HG02678 (cell line): Measurements from ENCODE around the gene CDK19.
"Not testable (repeated sequence)": the region's sequence is repeated elsewhere in the genome, so short reads cannot be mapped to it uniquely, and the experiment has no call there.

Source experiments
- ATAC-seq: cut with Tn5 transposase; IDR thresholded peaks from one replicate; pipeline ENCODE4 v1.9.1; 2021; ENCODE audit warnings: mild to moderate bottlenecking, moderate library complexity; ENCODE audit not compliant: unreplicated experiment

Gene CDK19

DNA sequence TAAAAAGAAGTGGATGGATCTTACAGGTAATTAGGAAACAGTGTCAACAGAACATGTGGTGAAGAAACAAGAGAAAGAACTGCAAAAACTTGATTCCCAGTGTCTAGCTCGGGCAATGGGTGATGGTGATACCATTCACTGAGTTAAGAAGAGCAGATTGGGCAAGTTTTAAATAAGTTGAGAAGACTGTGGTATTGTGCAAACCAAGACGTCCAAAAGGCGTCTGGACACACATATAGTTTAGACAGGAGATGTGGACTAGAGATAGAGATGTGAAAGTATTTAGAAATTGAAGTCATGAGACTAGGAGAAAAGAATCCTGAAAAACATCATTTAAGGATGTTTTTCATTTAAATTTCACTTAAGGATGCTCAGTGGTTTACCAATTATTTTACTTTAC lies 53.9 kb downstream of the CDK19 start:
- no peak for ATAC-seq

GRCh38 chr6:110760589-110760988 lies 54.7 kb downstream of the CDK19 start:
- ATAC-seq, result no peak

DNA sequence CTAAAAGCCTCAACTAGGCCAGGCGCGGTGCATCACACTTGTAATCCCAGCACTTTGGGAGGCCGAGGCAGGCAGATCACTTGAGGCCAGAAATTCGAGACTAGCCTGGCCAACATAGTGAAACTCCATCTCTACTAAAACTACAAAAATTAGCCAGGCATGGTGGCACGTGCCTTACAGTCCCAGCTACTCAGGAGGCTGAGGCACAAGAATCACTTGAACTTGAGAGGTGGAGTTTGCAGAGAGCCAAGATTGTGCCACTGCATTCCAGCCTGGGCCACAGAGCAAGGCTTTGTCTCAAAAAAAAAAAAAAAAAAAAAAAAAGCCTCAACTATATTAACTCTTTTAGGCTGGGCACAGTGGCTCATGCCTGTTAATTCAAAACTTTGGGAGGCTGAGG lies 55.2 kb downstream of the CDK19 start:
- not testable (repeated sequence) for ATAC-seq

- ATAC-seq, result no peak
Observed at GRCh38 chr6:110757926-110758325, 57.3 kb downstream of the CDK19 start.

DNA sequence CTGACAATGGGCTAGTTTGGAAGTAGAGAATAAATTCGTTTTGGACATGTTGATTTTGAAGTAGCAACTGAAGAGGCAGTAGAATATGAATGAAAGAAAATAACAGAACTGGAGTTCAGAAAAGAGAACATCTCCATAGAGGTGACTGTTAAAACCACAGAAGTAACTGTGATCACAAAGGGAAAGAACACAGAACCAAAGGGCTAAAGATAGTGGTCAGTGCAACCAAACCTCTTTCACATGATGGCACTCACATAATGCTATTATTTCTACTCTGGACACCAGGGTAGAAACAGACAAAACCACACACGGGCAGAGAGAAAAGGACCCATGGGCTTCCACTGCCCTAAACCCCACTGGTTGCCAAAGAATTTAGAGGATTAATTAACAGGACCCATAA lies 58.5 kb downstream of the CDK19 start:
- peak; percentile 90 for ATAC-seq

DNA sequence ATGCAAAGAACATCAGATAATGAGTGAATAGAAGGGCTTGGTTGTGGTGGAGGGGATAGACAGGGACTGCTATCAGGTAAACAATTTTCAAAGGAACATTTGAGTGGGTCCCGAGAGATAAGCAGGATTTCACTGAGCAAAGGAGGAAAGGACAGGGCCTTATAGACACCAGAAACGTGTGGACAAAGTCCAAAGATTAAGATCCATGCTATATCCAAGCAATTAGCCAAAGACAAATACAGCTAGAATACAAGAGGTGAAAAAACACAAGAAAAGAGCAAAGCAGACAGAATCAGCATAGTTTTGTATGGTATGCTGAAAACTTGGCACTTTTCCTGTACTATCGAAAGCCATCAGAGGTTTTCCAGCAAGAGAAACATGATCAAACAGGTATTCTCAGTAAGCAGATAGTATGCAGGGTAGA lies 59.8 kb downstream of the CDK19 start:
- ATAC-seq, result no peak

DNA sequence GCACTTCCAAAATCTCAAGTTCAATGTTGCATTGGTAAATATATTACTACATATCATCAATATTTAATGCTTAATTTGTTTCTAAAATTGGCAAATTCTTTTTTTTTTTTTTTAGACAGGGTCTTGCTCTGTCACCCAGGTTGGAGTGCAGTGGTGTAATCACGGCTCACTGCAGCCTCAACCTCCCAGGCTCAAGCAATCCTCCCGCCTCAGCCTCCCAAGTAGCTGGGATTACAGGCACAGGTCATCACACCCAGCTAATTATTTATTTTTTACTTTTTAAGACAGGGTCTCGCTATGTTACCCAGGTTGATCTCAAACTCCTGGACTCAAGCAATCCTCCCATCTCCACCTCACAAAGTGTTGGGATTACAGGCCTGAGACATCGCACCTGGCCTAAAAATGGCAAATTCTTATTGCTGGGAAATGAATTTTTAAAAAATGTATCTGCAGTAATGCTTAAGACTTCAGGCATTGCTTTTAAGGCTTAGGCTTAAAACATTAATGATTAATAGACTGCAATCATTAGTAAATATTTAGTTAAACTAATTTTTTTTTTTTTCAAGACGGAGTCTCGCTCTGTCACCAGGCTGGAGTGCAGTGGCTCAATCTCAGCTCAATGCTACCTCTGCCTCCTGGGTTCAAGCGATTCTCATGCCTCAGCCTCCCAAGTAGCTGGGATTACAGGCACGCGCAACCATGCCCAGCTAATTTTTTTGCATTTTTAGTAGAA lies 61.2 kb downstream of the CDK19 start:
- ATAC-seq, result not testable (repeated sequence)

DNA sequence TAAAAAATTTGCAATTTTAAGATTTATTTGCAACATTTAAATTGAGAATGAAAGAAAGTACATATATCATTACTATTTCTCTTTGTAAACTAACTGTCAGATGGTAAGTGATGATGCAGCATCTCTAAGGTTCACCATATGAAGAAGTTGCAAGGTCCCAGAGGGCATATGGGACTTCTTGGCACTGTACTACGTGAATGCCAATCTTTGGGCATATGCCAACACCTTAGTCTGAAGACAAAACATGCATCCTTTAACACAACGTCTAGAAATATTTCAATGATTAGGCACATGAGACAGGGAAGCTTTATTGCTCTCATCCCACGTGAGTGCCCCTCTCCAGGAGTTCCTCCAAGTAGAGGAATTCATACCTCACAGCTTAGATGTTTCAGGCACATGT lies 66.8 kb downstream of the CDK19 start:
- no peak for ATAC-seq

- no peak for ATAC-seq
Observed at GRCh38 chr6:110746680-110747079, 68.6 kb downstream of the CDK19 start.

GRCh38 chr6:110744991-110745390 lies 70.3 kb downstream of the CDK19 start:
- no peak for ATAC-seq

DNA sequence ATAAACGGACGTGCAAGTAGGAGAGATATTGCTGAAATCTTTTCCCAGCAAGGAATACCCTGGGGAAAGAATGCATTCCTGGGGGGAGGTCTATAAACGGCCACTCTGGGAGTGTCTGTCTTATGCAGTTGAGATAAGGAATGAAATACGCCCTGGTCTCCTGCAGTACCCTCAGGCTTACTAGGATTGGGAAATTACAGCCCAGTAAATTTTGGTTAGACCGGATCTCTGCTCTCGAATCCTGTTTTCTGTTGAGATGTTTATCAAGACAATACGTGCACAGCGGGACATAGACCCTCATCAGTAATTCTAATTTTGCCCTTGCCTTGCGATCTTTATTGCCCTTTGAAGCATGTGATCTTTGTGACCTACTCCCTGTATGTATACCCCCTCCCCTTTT lies 72.7 kb downstream of the CDK19 start:
- ATAC-seq, result not testable (repeated sequence)

DNA sequence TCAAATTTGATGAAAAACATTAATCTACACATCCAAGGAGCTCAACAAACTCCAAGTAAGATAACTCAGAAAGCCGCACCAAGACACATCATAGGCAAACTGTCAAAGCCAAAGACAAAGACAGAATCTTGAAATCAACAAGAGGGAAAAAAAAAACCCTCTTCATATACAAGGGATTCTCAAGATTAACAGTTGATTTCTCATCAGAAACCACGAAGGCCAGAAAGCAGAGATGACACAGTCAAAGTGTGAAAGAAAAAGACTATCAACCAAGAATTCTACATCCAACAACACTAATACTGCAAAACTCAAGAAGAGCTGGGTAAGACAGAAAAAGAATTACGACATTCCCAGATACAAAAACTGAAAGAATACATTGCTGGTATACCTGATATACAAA lies 73.8 kb downstream of the CDK19 start:
- ATAC-seq, result no peak

GRCh38 chr6:110738899-110739365 lies 76.3 kb downstream of the CDK19 start:
- ATAC-seq, result peak; percentile 82

- ATAC-seq, result no peak
Observed at GRCh38 chr6:110735666-110736065, 79.6 kb downstream of the CDK19 start.

DNA sequence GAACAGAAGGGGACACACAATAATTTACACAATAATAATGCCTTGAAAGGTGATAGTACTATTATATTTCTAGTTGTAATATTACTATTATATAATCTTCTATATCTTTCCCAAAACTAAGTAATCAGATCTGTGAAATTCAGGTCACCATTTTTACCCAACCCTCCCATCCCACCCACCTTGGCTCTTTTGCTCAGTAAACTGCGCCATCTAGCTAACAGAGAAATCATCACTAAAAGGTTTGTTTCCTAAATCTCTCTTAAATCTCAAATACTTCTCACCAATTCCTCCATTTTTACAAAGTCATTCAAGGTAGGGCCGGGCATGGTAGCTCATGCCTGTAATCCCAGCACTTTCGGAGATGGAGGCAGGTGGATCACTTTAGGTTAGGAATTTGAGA lies 83.4 kb downstream of the CDK19 start:
- no peak for ATAC-seq

DNA sequence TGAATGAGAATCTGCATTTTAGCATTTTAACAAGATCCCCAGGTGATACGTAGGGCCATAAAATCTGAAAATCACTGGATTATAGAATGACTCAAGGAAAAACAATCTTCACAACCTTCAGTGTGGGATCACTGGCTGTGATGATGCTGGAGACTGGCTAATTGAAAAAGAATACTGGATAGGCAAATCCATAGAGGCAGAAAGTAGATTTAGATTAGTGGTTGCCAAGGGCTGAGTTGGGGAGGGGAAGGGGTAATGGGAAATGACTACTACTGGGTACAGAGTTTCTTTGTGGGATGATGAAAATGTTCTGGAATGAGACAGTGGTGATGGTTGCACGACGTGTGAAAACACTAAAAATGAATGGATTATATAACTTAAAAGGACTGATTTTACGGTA lies 84.1 kb downstream of the CDK19 start:
- no peak for ATAC-seq

DNA sequence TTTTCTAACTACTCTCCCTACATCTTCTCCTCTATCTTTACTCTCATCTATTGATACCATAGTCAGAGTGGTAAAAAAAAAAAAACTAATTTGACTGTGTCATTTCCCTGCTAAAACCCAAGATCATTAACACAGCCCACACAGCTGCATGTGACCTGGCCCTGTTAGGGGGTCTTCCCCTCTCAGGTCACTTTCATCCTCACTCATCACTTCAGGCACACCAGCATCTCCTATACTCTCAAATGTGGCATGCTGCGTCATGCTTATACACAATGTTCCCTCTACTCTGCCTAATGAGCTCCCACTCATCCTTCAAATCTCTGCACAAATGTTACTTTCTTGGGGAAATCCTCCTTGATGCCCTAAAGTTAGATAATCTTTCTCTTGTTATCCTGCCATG lies 86.8 kb downstream of the CDK19 start:
- ATAC-seq, result peak; percentile 84

- no peak for ATAC-seq
Observed at GRCh38 chr6:110723017-110723416, 92.3 kb downstream of the CDK19 start.

- ATAC-seq, result no peak
Observed at GRCh38 chr6:110720066-110720465, 95.2 kb downstream of the CDK19 start.

DNA sequence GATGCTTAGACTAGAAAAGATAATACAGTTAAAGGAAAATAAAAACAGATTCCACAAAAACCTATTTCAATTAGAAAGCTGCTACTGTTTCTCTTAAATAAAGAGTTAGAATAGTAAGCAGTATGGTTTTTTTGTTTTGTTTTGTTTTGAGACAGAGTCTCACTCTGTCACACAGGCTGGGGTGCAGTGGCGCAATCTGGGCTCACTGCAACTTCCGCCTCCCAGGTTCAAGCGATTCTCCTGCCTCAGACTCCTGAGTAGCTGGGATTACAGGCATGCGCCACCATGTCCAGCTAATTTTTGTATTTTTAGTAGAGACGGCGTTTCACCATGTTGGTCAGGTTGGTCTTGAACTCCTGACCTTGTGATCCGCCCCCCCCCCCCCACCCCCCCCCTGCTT lies 95.7 kb downstream of the CDK19 start:
- not testable (repeated sequence) for ATAC-seq

DNA sequence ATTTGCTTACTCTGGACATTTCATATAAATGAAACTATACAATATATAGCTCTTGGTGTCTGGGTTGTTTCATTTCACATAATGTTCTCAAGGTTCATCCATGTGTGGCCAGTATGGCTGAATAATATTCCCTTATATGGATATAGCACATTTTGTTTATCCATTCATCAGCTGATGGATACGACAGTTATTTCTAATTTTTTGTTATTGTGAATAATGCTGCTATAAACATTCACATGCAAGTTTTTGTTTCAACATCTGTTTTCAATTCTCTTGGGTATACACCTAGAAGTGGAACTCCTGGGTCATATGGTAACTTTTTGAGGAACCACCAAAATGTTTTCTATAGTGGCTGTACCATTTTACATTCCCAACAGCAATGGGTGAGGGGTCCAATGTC lies 101.1 kb downstream of the CDK19 start:
- ATAC-seq, result no peak

- ATAC-seq, result no peak
Observed at GRCh38 chr6:110712238-110712637, 103.0 kb downstream of the CDK19 start.

- ATAC-seq, result no peak
Observed at GRCh38 chr6:110710115-110710514, 105.2 kb downstream of the CDK19 start.
